Chondrocyte (in vitro differentiated cells): ENCODE measurements around the gene GABPB1. TPM values are rescaled to one million over a fixed set of nuclear protein-coding genes. Genes with fewer than 3 reads are reported as not detected.

Experiments
- DNase-seq: peaks from one replicate; pipeline ENCODE4 v3.0.0; 2021; ENCODE audit warnings: mixed read lengths, low spot score
- H3K27ac Mint-ChIP-seq: one replicate; pipeline ENCODE4 v1.8.0; 2021; ENCODE audit warnings: mild to moderate bottlenecking, moderate library complexity, mixed read lengths; ENCODE audit not compliant: unreplicated experiment
- H3K27me3 Mint-ChIP-seq: 2 replicates; pipeline ENCODE4 v1.8.0; 2021; ENCODE audit warnings: low read depth, mixed read lengths
- H3K36me3 Mint-ChIP-seq: 2 replicates; pipeline ENCODE4 v1.8.0; 2021; ENCODE audit warnings: low read depth, mixed read lengths
- H3K4me1 Mint-ChIP-seq: 2 replicates; pipeline ENCODE4 v1.8.0; 2021; ENCODE audit warnings: low read depth, mild to moderate bottlenecking, mixed read lengths
- H3K4me3 Mint-ChIP-seq: one replicate; pipeline ENCODE4 v1.8.0; 2021; ENCODE audit warnings: mild to moderate bottlenecking, moderate library complexity, mixed read lengths; ENCODE audit not compliant: unreplicated experiment
- H3K9me3 Mint-ChIP-seq: 2 replicates; pipeline ENCODE4 v1.8.0; 2021; ENCODE audit warnings: low read depth, mixed read lengths
- total RNA-seq: library from RNA; stranded (reverse); gene quantifications from 3 replicates; pipeline ENCODE4 v1.2.1, GENCODE V29; 2021
- TF ChIP-seq, protein P1 (sequence below): fragments of 200-600 bp; sonication (generic); IDR thresholded peaks from 2 replicates; pipeline ENCODE4 v1.5.0; 2021; ENCODE audit warnings: antibody characterized with exemption, mild to moderate bottlenecking, moderate library complexity

Gene GABPB1
- total RNA-seq, 1 donor from 2014 or later: 18.1 TPM

DNA sequence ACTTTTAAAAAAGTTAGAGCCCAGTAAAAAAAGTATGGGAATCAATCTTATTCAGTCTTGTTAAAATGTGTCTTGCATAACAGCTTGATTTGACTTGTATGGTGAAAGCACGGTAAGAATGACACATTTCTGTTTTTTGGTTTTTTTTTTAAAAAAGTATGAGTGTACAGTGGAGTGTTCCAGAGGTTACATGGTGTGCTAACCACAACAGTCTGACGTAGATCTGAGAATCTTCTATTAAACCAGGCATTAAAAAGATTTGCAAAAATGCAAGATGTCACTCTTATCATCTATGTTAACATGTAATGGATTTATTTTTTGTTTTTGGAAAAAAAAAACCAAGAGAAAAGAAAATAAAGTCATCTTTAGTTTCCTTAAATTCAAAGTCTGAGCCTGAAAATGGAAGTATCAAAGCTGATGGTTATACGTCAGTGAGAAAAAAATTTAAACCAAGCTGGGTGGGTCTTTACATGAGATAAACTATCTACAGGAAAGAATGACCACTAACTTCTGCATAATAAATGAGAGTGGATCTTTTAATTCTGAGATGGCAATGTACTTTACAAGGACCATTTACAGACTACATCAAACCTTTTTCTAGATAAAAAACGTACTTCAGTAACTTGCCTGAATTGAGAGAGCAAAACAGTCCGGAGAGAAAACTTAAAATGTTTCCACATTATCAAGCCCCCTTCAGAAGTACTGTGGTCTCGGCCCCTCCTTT, 1.6 kb downstream of the GABPB1 start:
- no peaks in the 10 kb centered on the region for H3K27me3 Mint-ChIP-seq
- peak overlapping the region; percentile 100 for H3K27ac Mint-ChIP-seq
- TF ChIP-seq, protein P1, sequence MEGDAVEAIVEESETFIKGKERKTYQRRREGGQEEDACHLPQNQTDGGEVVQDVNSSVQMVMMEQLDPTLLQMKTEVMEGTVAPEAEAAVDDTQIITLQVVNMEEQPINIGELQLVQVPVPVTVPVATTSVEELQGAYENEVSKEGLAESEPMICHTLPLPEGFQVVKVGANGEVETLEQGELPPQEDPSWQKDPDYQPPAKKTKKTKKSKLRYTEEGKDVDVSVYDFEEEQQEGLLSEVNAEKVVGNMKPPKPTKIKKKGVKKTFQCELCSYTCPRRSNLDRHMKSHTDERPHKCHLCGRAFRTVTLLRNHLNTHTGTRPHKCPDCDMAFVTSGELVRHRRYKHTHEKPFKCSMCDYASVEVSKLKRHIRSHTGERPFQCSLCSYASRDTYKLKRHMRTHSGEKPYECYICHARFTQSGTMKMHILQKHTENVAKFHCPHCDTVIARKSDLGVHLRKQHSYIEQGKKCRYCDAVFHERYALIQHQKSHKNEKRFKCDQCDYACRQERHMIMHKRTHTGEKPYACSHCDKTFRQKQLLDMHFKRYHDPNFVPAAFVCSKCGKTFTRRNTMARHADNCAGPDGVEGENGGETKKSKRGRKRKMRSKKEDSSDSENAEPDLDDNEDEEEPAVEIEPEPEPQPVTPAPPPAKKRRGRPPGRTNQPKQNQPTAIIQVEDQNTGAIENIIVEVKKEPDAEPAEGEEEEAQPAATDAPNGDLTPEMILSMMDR: no peak
- no peaks in the 10 kb centered on the region for H3K9me3 Mint-ChIP-seq
- DNase-seq: no peak
- peaks cover 10% of the 10 kb centered on the region for H3K36me3 Mint-ChIP-seq
- peak overlapping the region; percentile 76 for H3K4me3 Mint-ChIP-seq
- peaks cover 58% of the 10 kb centered on the region for H3K4me1 Mint-ChIP-seq

DNA sequence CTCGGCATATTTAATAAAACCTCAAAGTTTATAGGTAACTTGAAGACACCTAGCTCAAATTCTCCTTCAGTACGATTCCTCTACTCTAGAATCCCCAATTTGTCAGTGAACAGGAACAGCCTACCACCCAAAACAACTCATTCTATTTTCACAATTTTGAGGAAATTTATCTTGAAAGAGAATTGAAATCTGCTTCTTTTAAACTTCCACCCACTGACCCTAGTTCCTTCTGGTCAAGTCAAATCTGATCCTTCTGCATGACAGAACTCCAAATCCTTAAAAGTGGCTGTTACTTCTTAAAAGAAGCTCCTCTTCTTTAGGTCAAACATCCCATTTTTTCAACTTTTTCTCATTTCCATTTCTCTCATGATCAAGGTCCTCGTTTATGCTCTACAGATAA, 4.4 kb downstream of the GABPB1 start:
- Mint-ChIP-seq H3K27ac (no peak overlapping the region), H3K4me3 (no peak overlapping the region), H3K36me3 (peaks cover 1% of the 10 kb centered on the region), H3K27me3 (no peaks in the 10 kb centered on the region), H3K9me3 (no peaks in the 10 kb centered on the region), H3K4me1 (peaks cover 41% of the 10 kb centered on the region)
- TF ChIP-seq, protein P1: no peak
- no peak for DNase-seq

DNA sequence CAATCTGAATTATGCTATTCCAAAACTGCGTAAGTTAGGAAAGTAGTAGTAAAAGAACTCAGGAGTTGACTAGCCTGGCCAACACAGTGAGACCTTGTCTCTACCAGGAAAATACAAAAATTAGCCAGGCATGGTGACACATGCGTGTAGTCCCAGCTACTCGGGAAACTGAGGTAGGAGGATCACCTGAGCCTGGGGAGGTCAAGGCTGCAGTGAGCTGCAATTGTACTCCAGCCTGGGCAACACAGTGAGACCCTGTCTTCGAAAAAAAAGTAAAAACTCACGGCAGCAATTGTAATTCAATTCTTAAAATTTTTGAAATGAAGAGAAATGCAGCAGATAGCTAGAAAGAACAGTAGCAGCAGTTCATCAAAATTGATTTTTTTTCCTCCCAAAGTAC, 9.7 kb downstream of the GABPB1 start:
- TF ChIP-seq, protein P1: no peak
- H3K36me3 Mint-ChIP-seq: no peaks in the 10 kb centered on the region
- no peaks in the 10 kb centered on the region for H3K9me3 Mint-ChIP-seq
- peaks cover 8% of the 10 kb centered on the region for H3K4me1 Mint-ChIP-seq
- H3K27me3 Mint-ChIP-seq: no peaks in the 10 kb centered on the region
- no peak overlapping the region for H3K27ac Mint-ChIP-seq
- H3K4me3 Mint-ChIP-seq: no peak overlapping the region
- DNase-seq: no peak

DNA sequence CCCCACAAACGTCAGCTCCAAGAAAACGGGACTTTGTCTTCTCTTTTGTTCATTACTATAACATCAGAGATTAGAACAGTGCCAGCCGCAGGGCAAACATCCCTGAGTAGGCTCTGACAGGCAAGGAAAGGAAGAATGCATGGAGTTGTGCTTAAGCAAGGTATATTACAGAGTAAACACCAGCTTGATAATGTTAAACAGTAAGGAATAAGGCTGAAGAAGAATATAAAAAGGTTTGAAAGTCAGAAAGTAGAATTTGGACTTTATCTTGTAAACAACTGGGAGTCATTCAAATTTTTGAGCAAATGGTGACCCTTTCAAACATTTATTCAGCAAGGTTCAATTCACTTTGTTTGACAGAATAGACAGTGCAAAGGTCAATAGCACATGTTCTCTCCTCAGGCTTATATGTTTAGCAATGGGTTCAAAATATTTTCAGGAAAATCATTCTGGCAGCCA, 11.0 kb downstream of the GABPB1 start:
- no peaks in the 10 kb centered on the region for H3K9me3 Mint-ChIP-seq
- no peak overlapping the region for H3K4me3 Mint-ChIP-seq
- no peaks in the 10 kb centered on the region for H3K27me3 Mint-ChIP-seq
- peaks cover 4% of the 10 kb centered on the region for H3K4me1 Mint-ChIP-seq
- no peak overlapping the region for H3K27ac Mint-ChIP-seq
- no peak for DNase-seq
- TF ChIP-seq, protein P1: no peak
- no peaks in the 10 kb centered on the region for H3K36me3 Mint-ChIP-seq

DNA sequence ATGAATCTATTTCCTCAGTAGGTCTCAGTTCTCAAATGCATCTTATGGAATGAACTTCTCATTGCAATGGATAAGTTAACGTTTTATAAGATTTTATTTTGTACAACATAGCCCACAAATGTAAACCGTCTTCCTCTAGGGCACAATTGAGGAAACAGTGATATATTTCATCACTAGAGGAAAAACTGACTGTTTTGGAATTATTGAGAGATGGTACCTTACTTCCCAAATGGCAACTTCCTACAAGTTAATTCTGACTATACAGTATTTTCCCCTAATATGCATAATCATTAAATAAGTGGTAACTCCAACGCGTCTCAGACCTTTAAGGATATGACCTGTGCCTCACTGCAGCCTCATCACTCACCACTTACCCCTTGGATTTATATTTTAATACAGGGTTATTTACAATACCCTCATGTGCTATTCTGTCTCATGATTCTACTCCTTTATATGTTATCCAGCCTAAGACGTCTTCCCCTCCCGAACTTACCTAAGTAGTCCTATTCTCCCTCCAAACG, 13.3 kb downstream of the GABPB1 start:
- no peak overlapping the region for H3K27ac Mint-ChIP-seq
- H3K36me3 Mint-ChIP-seq: no peaks in the 10 kb centered on the region
- TF ChIP-seq, protein P1: no peak
- H3K4me3 Mint-ChIP-seq: no peak overlapping the region
- H3K4me1 Mint-ChIP-seq: no peaks in the 10 kb centered on the region
- no peaks in the 10 kb centered on the region for H3K27me3 Mint-ChIP-seq
- no peaks in the 10 kb centered on the region for H3K9me3 Mint-ChIP-seq
- DNase-seq: no peak
